ENCODE measurements around the gene PPP2R5C. TPM values are rescaled to one million over a fixed set of nuclear protein-coding genes. Genes with fewer than 3 reads are reported as not detected.

PPP2R5C gene
- total RNA-seq, 1 donor from 2014 or later, result 134 TPM

GRCh38 chr14:101891471-101891870 is 130.0 kb downstream of the PPP2R5C start:
- H3K9me3 Mint-ChIP-seq, result no peaks in the 10 kb centered on the region
- H3K4me1 Mint-ChIP-seq, result no peaks in the 10 kb centered on the region
- DNase-seq (ENCODE audit: low read depth, low spot score), result no peak
- H3K27me3 Mint-ChIP-seq (ENCODE audit: low read depth), result no peaks in the 10 kb centered on the region
- H3K36me3 Mint-ChIP-seq (ENCODE audit: low read depth), result peaks cover 6% of the 10 kb centered on the region
- H3K4me3 Mint-ChIP-seq, result no peak overlapping the region
- peak overlapping the region; percentile 75 for H3K27ac Mint-ChIP-seq (ENCODE audit: unreplicated experiment)
- no peak for TF ChIP-seq CTCF (conservative IDR thresholded peaks at IDR 0.05)

- no peak for DNase-seq (ENCODE audit: low read depth, low spot score)
- no peak overlapping the region for H3K27ac Mint-ChIP-seq (ENCODE audit: unreplicated experiment)
- H3K4me1 Mint-ChIP-seq, result no peaks in the 10 kb centered on the region
- no peak overlapping the region for H3K4me3 Mint-ChIP-seq
- H3K27me3 Mint-ChIP-seq (ENCODE audit: low read depth), result no peaks in the 10 kb centered on the region
- TF ChIP-seq CTCF (conservative IDR thresholded peaks at IDR 0.05), result no peak
- H3K36me3 Mint-ChIP-seq (ENCODE audit: low read depth), result peaks cover 15% of the 10 kb centered on the region
- H3K9me3 Mint-ChIP-seq, result no peaks in the 10 kb centered on the region
Measured at GRCh38 chr14:101893759-101894158, 132.2 kb downstream of the PPP2R5C start.

- Mint-ChIP-seq H3K4me1 (no peaks in the 10 kb centered on the region), H3K9me3 (no peaks in the 10 kb centered on the region), H3K4me3 (no peak overlapping the region), H3K36me3 (ENCODE audit: low read depth) (peaks cover 15% of the 10 kb centered on the region), H3K27ac (ENCODE audit: unreplicated experiment) (no peak overlapping the region), H3K27me3 (ENCODE audit: low read depth) (no peaks in the 10 kb centered on the region)
- no peak for TF ChIP-seq CTCF (conservative IDR thresholded peaks at IDR 0.05)
- no peak for DNase-seq (ENCODE audit: low read depth, low spot score)
Measured at GRCh38 chr14:101894365-101895081, 133.0 kb downstream of the PPP2R5C start.

- no peaks in the 10 kb centered on the region for H3K27me3 Mint-ChIP-seq (ENCODE audit: low read depth)
- no peak for TF ChIP-seq CTCF (conservative IDR thresholded peaks at IDR 0.05)
- no peaks in the 10 kb centered on the region for H3K4me1 Mint-ChIP-seq
- no peaks in the 10 kb centered on the region for H3K9me3 Mint-ChIP-seq
- no peak overlapping the region for H3K4me3 Mint-ChIP-seq
- no peak overlapping the region for H3K27ac Mint-ChIP-seq (ENCODE audit: unreplicated experiment)
- peaks cover 15% of the 10 kb centered on the region for H3K36me3 Mint-ChIP-seq (ENCODE audit: low read depth)
- no peak for DNase-seq (ENCODE audit: low read depth, low spot score)
Measured at GRCh38 chr14:101895256-101895655, 133.7 kb downstream of the PPP2R5C start.

GRCh38 chr14:101897326-101897725 is 135.8 kb downstream of the PPP2R5C start:
- no peaks in the 10 kb centered on the region for H3K4me1 Mint-ChIP-seq
- DNase-seq (ENCODE audit: low read depth, low spot score), result no peak
- no peaks in the 10 kb centered on the region for H3K27me3 Mint-ChIP-seq (ENCODE audit: low read depth)
- H3K36me3 Mint-ChIP-seq (ENCODE audit: low read depth), result peaks cover 18% of the 10 kb centered on the region
- H3K27ac Mint-ChIP-seq (ENCODE audit: unreplicated experiment), result no peak overlapping the region
- no peak overlapping the region for H3K4me3 Mint-ChIP-seq
- H3K9me3 Mint-ChIP-seq, result no peaks in the 10 kb centered on the region
- no peak for TF ChIP-seq CTCF (conservative IDR thresholded peaks at IDR 0.05)

Measured in neural crest cell (in vitro differentiated cells).